Activated B cell treated with CpG ODN at 0.5 μM for 24 hours (primary cell): ENCODE measurements around the gene HPN. TPM values are rescaled to one million over a fixed set of nuclear protein-coding genes. Genes with fewer than 3 reads are reported as not detected.

Source experiments
- ATAC-seq: fragments of 200-7000 bp; cut with Tn5 transposase; one replicate; pipeline ENCODE4 v1.10.0; 2021; ENCODE audit warnings: low read depth, mild to moderate bottlenecking, moderate library complexity
- CTCF ChIA-PET: fragments of 350-600 bp; sonication (Branson Sonifier 250); formaldehyde crosslinking; loops from one replicate; lab custom pipeline; 2021; ENCODE audit warnings: antibody characterized with exemption; lab: Charles Lee
- POLR2A ChIA-PET: fragments of 350-600 bp; sonication (Branson Sonifier 250); formaldehyde crosslinking; loops from one replicate; lab custom pipeline; 2021; ENCODE audit warnings: antibody characterized with exemption; lab: Charles Lee
- DNase-seq: peaks from one replicate; pipeline ENCODE4 v3.0.0; 2022
- H3K27ac Mint-ChIP-seq: one replicate; pipeline ENCODE4 v1.8.0; 2020; ENCODE audit warnings: mixed read lengths
- H3K27me3 Mint-ChIP-seq: one replicate; pipeline ENCODE4 v1.8.0; 2021; ENCODE audit warnings: mixed read lengths
- H3K36me3 Mint-ChIP-seq: one replicate; pipeline ENCODE4 v1.8.0; 2021; ENCODE audit warnings: low read depth, mixed read lengths
- H3K4me1 Mint-ChIP-seq: one replicate; pipeline ENCODE4 v1.8.0; 2021; ENCODE audit warnings: mixed read lengths
- H3K4me3 Mint-ChIP-seq: one replicate; pipeline ENCODE4 v1.8.0; 2020; ENCODE audit warnings: mild to moderate bottlenecking, mixed read lengths
- H3K9me3 Mint-ChIP-seq: one replicate; pipeline ENCODE4 v1.8.0; 2020; ENCODE audit warnings: mixed read lengths
- intact Hi-C: fragments of 100-400 bp; cut with micrococcal nuclease; formaldehyde crosslinking; loops from one replicate; pipeline ENCODE4 v1.15.1; 2024
- total RNA-seq: library from RNA; stranded (reverse); gene quantifications from 2 replicates; pipeline ENCODE4 v1.2.3, GENCODE V29; 2022
- TF ChIP-seq, protein P1 (sequence below): fragments of 200-600 bp; IDR thresholded peaks from one replicate; pipeline ENCODE4 v1.8.0; 2022; ENCODE audit warnings: antibody characterized with exemption, mild to moderate bottlenecking

HPN gene
- total RNA-seq, 1 donor from 2014 or later, result not detected

DNA sequence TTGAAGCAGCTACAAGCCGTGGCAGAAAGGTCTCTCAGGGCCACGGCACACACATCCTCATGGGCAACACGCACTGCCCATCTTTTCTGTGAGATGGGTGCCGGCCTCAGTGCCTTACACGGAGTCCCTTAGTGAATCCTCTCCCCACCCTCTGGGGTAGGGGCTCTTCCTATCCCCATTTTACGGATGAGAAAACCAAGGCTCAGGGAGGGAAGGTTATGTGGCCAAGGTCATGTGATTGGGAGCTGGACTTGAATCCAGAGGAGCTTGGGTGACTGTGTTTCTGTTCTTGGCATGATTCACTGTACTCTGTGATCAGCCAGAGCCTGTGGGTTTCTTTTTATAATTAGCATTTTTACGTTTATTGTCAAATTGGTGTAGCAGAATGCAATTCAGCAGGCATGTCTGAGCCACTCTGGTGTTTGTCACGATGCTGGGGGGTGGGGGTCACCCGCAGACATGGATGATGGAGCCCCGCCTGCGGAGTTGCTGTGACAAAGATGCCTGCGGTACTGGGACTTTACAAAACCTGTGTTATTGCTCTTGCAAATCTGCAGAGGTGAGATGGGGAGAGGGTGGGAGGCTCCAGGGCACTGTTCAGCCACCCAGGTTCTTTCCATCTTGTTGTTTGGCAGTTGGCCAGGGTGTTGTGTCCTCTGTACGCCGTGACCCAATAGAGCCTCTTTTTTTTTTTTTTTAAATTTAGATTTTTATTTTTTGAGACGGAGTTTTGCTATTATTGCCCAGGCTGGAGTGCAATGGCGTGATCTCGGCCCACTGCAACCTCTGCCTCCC is 6.7 kb upstream of the HPN start:
- no peaks in the 10 kb centered on the region for H3K36me3 Mint-ChIP-seq
- TF ChIP-seq, protein P1, sequence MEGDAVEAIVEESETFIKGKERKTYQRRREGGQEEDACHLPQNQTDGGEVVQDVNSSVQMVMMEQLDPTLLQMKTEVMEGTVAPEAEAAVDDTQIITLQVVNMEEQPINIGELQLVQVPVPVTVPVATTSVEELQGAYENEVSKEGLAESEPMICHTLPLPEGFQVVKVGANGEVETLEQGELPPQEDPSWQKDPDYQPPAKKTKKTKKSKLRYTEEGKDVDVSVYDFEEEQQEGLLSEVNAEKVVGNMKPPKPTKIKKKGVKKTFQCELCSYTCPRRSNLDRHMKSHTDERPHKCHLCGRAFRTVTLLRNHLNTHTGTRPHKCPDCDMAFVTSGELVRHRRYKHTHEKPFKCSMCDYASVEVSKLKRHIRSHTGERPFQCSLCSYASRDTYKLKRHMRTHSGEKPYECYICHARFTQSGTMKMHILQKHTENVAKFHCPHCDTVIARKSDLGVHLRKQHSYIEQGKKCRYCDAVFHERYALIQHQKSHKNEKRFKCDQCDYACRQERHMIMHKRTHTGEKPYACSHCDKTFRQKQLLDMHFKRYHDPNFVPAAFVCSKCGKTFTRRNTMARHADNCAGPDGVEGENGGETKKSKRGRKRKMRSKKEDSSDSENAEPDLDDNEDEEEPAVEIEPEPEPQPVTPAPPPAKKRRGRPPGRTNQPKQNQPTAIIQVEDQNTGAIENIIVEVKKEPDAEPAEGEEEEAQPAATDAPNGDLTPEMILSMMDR, result no peak
- H3K4me1 Mint-ChIP-seq, result peaks cover 27% of the 10 kb centered on the region
- intact Hi-C loops, result no loop called here
- H3K4me3 Mint-ChIP-seq, result no peak overlapping the region
- ChIA-PET POLR2A (no interaction called here), CTCF (no interaction called here)
- no peak overlapping the region for H3K27ac Mint-ChIP-seq
- peaks cover 18% of the 10 kb centered on the region for H3K27me3 Mint-ChIP-seq
- no peak for DNase-seq
- ATAC-seq, result no peak
- H3K9me3 Mint-ChIP-seq, result no peaks in the 10 kb centered on the region

DNA sequence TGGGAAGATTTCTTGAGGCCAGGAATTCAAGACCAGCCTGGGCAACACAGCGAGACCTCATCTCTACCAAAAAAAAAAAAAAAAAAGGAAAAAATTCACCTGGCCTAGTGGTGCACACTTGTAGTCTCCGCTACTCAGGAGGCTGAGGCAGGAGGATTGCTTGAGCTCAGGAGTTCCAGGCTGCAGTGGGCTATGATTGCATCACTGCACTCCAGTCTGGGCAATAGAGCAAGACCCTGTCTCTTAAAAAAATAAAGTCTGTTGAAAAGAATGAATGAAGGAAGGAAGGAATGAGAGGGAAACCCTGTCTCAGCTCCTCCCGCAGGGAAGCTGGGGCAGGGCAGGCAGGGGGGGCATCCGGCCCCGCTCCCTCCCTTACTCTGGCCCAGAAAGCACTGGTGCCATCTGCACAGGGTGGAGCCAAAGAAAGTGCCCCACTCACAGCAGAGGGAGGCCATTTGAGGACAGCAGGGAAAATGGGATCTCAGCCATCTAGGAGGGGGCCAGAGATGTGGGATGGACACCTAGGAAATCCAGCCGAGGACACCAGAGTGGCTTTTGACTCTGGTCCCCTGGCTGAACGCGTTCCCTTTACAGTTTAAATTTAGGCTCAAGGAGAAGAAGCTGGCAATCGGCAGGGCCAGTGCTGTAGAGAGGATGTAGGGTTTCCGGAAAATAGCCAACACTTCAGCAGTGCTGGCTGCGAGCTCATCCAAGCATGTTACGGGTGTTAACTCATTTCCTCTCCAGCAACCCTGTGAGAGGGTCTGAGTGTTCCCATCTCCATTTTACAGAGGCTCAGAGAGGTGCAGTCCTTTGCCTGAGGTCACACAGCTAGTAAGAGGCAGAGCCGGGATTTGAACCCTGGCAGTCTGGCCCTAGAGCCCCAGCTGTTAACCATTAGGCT is 3.6 kb upstream of the HPN start:
- ChIA-PET CTCF (interaction anchor here (0.9 to 2.0 kb wide), 2 partner anchors 9 to 99 kb away, joined by 3 to 6 read pairs; no protein-coding TSS in a partner anchor), POLR2A (interaction anchor here (0.6 to 0.9 kb wide), 5 partner anchors 8 to 674 kb away, joined by 3 to 12 read pairs (median 3); no protein-coding TSS in a partner anchor)
- DNase-seq, result no peak
- peak; percentile 79 for ATAC-seq
- TF ChIP-seq, protein P1, result no peak
- peak overlapping the region; percentile 15 for H3K4me3 Mint-ChIP-seq
- intact Hi-C loops, result no loop called here
- H3K36me3 Mint-ChIP-seq, result no peaks in the 10 kb centered on the region
- no peaks in the 10 kb centered on the region for H3K9me3 Mint-ChIP-seq
- H3K27ac Mint-ChIP-seq, result peak overlapping the region; percentile 30
- H3K4me1 Mint-ChIP-seq, result peaks cover 41% of the 10 kb centered on the region
- peaks cover 6% of the 10 kb centered on the region for H3K27me3 Mint-ChIP-seq

DNA sequence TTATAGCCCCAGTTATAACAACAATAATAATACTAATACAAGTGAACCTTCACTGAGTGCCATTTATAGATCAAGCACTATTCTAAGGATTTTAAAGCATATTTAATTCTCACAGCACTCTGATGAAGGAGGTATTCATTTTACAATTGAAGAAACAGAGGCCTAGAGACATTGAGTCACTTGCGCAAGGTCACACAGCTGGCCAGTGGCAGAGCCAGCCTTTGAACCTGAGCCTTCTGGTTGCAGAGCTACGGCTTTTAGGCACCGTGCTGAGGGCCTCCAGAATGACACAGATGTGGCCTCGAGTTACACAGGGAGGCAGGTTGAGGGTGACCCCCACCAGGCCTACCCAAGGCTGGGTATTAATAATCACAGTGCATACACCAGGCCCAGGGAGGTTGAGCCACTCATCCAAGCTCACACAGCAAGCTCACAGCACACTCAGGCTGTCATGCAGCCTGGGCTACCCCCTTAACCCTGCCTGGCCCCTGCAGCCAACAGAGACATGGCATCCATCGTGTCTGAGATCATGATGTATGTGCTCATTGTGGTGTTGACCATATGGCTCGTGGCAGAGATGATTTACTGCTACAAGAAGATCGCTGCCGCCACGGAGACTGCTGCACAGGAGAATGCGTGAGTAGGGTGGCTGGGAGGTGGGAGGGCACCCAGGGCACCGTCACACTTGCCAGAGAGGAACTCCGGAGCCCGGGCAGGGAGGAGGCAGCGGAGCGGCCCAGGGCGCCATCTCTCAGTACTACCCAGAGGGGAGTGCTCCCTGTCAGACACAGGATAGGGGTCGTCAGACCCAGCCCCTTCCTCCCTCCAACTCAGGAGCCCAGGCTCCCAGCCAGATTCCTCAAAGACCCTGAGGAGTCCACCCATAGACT is 2.7 kb upstream of the HPN start:
- Mint-ChIP-seq H3K27ac (no peak overlapping the region), H3K4me3 (peak overlapping the region; percentile 52), H3K4me1 (peaks cover 41% of the 10 kb centered on the region), H3K9me3 (no peaks in the 10 kb centered on the region), H3K27me3 (no peaks in the 10 kb centered on the region), H3K36me3 (no peaks in the 10 kb centered on the region)
- intact Hi-C loops, result no loop called here
- DNase-seq (no peak), ATAC-seq (peak; percentile 49)
- ChIA-PET POLR2A (interaction anchor here (0.7 to 0.9 kb wide), 3 partner anchors 9 to 1014 kb away, joined by 3 to 5 read pairs (median 3); no protein-coding TSS in a partner anchor), CTCF (interaction anchor here (0.9 to 2.0 kb wide), 2 partner anchors 8 to 98 kb away, joined by 3 to 6 read pairs; no protein-coding TSS in a partner anchor)
- TF ChIP-seq, protein P1, result no peak

DNA sequence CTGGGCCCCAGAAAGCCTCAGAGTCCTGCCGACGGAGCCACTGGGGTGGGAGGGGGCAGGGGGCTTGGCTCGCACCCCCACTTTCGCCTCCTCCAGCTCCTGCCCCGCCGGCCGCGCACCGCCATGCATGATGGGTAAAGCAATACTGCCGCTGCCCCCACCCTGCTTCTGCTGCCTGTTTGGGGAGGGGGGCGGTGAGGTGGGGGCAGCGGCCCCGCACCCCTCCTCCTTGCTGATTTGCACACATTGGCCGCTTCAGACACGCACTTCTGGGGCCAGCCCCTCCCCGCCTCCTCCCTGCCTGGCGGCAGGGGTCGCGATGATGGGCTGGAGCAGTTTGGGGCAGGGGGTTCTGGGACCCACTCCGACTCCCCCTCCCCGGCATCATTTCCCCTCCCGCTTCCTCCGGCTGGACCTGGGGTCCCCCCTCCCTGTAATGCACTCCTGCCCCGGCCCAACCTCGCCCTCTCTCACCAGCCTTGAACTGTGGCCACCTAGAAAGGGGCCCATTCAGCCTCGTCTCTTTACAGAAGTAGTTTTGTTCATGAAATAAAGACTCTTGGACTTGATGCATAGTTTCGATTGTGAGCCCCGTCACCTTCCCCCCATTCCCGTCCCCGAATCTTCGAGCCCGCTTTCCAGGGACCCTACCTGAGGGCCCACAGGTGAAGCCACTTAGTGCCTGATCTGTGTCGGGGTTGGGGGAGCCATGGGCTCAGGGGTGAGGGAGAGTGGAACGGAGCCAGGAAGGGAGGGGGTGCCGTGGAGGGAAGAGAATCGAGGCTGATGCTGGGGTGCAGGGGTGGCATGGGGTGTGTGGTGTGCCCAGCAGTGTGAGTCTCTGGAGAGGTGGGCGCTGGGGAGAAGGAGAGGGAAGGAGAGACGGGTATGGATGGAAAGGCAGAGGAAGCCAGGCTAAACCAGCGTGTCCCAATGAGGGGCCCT is 1.4 kb upstream of the HPN start:
- POLR2A ChIA-PET, result interaction anchor here (0.7 kb wide), 1 partner anchor 1013 kb away, joined by 5 read pairs; no protein-coding TSS in a partner anchor
- TF ChIP-seq, protein P1, result no peak
- no peak for DNase-seq
- H3K4me3 Mint-ChIP-seq, result peak overlapping the region; percentile 82
- intact Hi-C loops, result no loop called here
- no peak for ATAC-seq
- H3K27me3 Mint-ChIP-seq, result peaks cover 3% of the 10 kb centered on the region
- H3K36me3 Mint-ChIP-seq, result no peaks in the 10 kb centered on the region
- no peak overlapping the region for H3K27ac Mint-ChIP-seq
- CTCF ChIA-PET, result no interaction called here
- H3K9me3 Mint-ChIP-seq, result no peaks in the 10 kb centered on the region
- H3K4me1 Mint-ChIP-seq, result peaks cover 46% of the 10 kb centered on the region
